ENCODE results near the gene TMEM184A. TPM values are rescaled to one million over a fixed set of nuclear protein-coding genes. Genes with fewer than 3 reads are reported as not detected.
A peak's percentile ranks its signal among the peaks of the same experiment; 100 is the strongest.

The TMEM184A gene
- total and polyA plus RNA-seq, 2 experiments from 2014 or later = 14.5 to 24.7 TPM

DNA sequence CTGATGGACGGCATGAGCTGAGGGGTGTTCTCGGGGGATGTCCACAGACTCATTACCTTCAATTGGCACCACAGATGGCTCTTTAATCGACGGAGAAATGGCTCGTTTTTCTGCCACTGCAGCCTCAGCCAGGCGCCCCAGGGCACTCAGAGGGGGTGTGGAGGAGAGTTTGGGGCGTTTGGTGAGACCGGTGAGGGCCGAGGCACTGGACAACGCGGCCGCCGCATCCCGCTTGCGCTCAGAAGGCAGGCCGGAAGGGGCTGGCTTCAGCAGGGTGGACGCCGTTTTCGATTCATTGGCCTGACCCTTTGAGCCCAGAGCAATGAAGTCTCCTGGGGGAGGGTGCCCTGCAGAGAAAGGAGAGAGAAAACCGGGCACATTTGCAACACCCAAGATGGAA lies 53.2 kb downstream of the TMEM184A start:
- Histone ChIP-seq H3K4me1 (ENCODE audit: insufficient read depth) (no peaks in the 10 kb centered on the region), H3K27me3 (no peaks in the 10 kb centered on the region), H2AFZ (no peak overlapping the region), H3K36me3 (replicated peaks; ENCODE audit: insufficient read depth, low read depth) (no peaks in the 10 kb centered on the region), H3K9me2 (replicated peaks; ENCODE audit: insufficient read depth) (no peaks in the 10 kb centered on the region), H3K79me2 (peaks cover 35% of the 10 kb centered on the region), H3K4me2 (peak overlapping the region; percentile 96), H3K4me3 (peak overlapping the region; percentile 92), H3K9me3 (ENCODE audit: low read depth) (no peaks in the 10 kb centered on the region), H3K27ac (no peak overlapping the region), H4K20me1 (ENCODE audit: insufficient read depth, poor library complexity, severe bottlenecking) (no peaks in the 10 kb centered on the region)
- DNase-seq (ENCODE audit: low spot score) = no peak
- WGBS (ENCODE audit: low lambda C conversion rate, missing lambda C conversion rate) = 93% methylated on average over 20 of the region's 20 CpGs
- TF ChIP-seq EZH2 (IDR thresholded peaks at IDR 0.05; ENCODE audit: borderline replicate concordance) (no peak), EZH2phosphoT487 (IDR thresholded peaks at IDR 0.05; ENCODE audit: low read depth, severe bottlenecking, unreplicated experiment) (no peak)
- TF ChIP-seq, protein P1, sequence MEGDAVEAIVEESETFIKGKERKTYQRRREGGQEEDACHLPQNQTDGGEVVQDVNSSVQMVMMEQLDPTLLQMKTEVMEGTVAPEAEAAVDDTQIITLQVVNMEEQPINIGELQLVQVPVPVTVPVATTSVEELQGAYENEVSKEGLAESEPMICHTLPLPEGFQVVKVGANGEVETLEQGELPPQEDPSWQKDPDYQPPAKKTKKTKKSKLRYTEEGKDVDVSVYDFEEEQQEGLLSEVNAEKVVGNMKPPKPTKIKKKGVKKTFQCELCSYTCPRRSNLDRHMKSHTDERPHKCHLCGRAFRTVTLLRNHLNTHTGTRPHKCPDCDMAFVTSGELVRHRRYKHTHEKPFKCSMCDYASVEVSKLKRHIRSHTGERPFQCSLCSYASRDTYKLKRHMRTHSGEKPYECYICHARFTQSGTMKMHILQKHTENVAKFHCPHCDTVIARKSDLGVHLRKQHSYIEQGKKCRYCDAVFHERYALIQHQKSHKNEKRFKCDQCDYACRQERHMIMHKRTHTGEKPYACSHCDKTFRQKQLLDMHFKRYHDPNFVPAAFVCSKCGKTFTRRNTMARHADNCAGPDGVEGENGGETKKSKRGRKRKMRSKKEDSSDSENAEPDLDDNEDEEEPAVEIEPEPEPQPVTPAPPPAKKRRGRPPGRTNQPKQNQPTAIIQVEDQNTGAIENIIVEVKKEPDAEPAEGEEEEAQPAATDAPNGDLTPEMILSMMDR (IDR thresholded peaks at IDR 0.05; ENCODE audit: poor library complexity) = no peak

DNA sequence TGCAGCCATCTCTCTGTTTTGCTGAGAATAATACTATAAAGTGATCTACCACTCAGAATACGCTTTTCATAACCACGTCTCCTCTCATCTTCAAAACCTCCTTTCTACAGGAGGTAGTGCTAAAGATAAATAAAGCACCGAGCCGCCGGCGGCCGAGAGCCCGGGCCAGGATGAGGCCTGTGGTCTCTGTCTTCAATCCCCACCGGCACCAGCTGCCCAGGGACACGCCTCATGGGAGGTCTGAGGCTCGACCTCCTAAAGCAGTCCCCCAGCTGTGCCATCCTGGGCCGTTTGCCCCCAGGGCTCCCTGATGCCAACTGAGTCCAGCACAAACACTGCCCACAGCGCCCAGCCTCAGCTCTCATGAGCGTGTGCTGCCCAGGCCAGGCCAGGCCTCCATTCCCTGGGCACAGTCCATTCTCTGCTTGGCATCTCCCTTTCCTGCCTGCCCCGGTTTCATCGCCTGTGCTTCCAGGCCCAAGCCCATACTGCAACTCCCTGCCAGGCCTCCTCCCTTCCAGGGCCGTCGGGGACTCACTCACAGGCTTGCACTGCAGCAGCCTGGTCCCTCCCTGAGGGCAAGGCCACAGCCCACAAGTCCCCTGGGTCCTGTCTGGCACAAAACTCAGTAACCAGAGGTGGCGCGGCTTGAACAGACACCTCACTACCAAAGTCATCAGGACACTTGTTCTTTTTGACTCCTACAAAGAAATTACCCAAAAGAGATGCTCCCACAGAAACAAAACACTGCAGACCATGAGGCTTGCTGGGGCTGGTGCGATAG lies 54.3 kb downstream of the TMEM184A start:
- TF ChIP-seq, protein P1 (IDR thresholded peaks at IDR 0.05; ENCODE audit: poor library complexity) = no peak
- TF ChIP-seq EZH2phosphoT487 (IDR thresholded peaks at IDR 0.05; ENCODE audit: low read depth, severe bottlenecking, unreplicated experiment) (no peak), EZH2 (IDR thresholded peaks at IDR 0.05; ENCODE audit: borderline replicate concordance) (no peak)
- Histone ChIP-seq H3K4me1 (ENCODE audit: insufficient read depth) (no peaks in the 10 kb centered on the region), H3K36me3 (replicated peaks; ENCODE audit: insufficient read depth, low read depth) (no peaks in the 10 kb centered on the region), H3K9me3 (ENCODE audit: low read depth) (no peaks in the 10 kb centered on the region), H3K9me2 (replicated peaks; ENCODE audit: insufficient read depth) (no peaks in the 10 kb centered on the region), H3K27me3 (no peaks in the 10 kb centered on the region), H4K20me1 (ENCODE audit: insufficient read depth, poor library complexity, severe bottlenecking) (no peaks in the 10 kb centered on the region), H3K27ac (no peak overlapping the region), H2AFZ (no peak overlapping the region), H3K4me2 (no peak overlapping the region), H3K4me3 (no peak overlapping the region), H3K79me2 (peaks cover 35% of the 10 kb centered on the region)
- 96% methylated on average over 20 of the region's 21 CpGs for WGBS (ENCODE audit: low lambda C conversion rate, missing lambda C conversion rate)
- DNase-seq (ENCODE audit: low spot score) = no peak

DNA sequence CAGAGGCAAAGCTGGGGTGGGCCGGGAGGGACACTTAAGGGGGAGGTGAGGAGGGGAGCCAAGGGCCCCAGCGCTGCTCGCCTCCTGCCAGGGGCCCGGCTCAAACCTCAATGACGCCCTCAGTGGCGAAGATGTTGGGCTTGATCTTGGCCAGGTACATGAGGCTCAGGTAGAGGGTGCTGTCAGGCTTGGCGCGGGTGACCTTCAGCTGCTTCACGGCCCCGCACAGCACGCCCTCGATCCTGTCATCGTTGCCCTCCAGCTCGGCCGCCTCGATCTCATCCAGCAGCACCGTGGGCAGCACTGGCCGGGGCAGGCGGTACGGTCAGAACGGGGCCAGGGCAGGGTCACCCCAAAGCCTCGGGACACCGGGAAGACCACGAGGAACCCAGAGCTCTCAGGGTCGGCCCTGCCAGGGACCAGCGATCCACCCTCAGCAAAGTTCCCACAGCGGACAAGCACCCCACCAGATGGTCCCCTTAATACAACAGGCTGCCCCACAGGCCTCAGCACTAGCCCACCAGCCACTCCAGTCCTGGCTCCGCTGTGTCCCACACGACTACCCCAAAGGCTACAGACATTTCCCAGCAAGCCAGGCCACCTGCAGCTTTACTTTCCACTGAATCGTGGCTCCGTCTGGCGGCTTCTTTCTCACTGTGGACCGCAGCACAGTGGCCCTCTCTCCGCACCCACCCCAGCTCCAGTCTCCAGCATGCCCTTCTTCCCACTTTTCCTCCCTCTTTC lies 55.8 kb downstream of the TMEM184A start:
- H2AFZ ChIP-seq = no peak overlapping the region
- H3K4me3 ChIP-seq = no peak overlapping the region
- no peak overlapping the region for H3K4me2 ChIP-seq
- WGBS (ENCODE audit: low lambda C conversion rate, missing lambda C conversion rate) = over 99% methylated on average over 34 of the region's 34 CpGs
- H3K36me3 ChIP-seq (replicated peaks; ENCODE audit: insufficient read depth, low read depth) = no peaks in the 10 kb centered on the region
- no peaks in the 10 kb centered on the region for H3K9me2 ChIP-seq (replicated peaks; ENCODE audit: insufficient read depth)
- no peaks in the 10 kb centered on the region for H4K20me1 ChIP-seq (ENCODE audit: insufficient read depth, poor library complexity, severe bottlenecking)
- H3K79me2 ChIP-seq = peaks cover 35% of the 10 kb centered on the region
- no peak for DNase-seq (ENCODE audit: low spot score)
- H3K4me1 ChIP-seq (ENCODE audit: insufficient read depth) = no peaks in the 10 kb centered on the region
- TF ChIP-seq, protein P1 (IDR thresholded peaks at IDR 0.05; ENCODE audit: poor library complexity) = no peak
- no peak for TF ChIP-seq EZH2phosphoT487 (IDR thresholded peaks at IDR 0.05; ENCODE audit: low read depth, severe bottlenecking, unreplicated experiment)
- no peak for TF ChIP-seq EZH2 (IDR thresholded peaks at IDR 0.05; ENCODE audit: borderline replicate concordance)
- no peaks in the 10 kb centered on the region for H3K9me3 ChIP-seq (ENCODE audit: low read depth)
- H3K27ac ChIP-seq = no peak overlapping the region
- no peaks in the 10 kb centered on the region for H3K27me3 ChIP-seq

All from hepatocyte (in vitro differentiated cells).